GM12878 (cell line): ENCODE results near the gene FNTB. TPM values are rescaled to one million over a fixed set of nuclear protein-coding genes. Genes with fewer than 3 reads are reported as not detected.

Source experiments
- ATF7 ChIP-seq: fragments of 450-650 bp; IDR thresholded peaks from 2 replicates; pipeline ENCODE4 v1.6.1; 2016; ENCODE audit warnings: low read depth, mild to moderate bottlenecking
- BHLHE40 ChIP-seq, 2 experiments: fragments of 450-650 bp in 1 of 2; IDR thresholded peaks; 2 replicates each; pipeline ENCODE4 v1.6.1; 2011 to 2017; ENCODE audit warnings: low read depth in 2 of 2, borderline replicate concordance in 1 of 2, improper control_type of control experiment in 1 of 2, low read length in 1 of 2, mild to moderate bottlenecking in 1 of 2
- CHD4 ChIP-seq: fragments of 200-600 bp; sonication (generic); IDR thresholded peaks from 2 replicates; pipeline ENCODE4 v1.6.1; 2016; ENCODE audit warnings: mild to moderate bottlenecking
- CREM ChIP-seq: IDR thresholded peaks from 2 replicates; pipeline ENCODE4 v1.6.1; 2014; ENCODE audit warnings: antibody characterized with exemption, low read depth
- EP300 ChIP-seq, 2 experiments: fragments of 150-350 bp in 1 of 2; IDR thresholded peaks; 2 replicates each; pipeline ENCODE4 v1.6.1; 2011 to 2012; ENCODE audit warnings: low read depth in 2 of 2, low read length in 2 of 2, borderline replicate concordance in 1 of 2, improper control_type of control experiment in 1 of 2, inconsistent platforms in 1 of 2; ENCODE audit not compliant: control insufficient read depth in 1 of 2
- FOXM1 ChIP-seq: IDR thresholded peaks from 2 replicates; pipeline ENCODE4 v1.6.1; 2012; ENCODE audit warnings: low read depth, mild to moderate bottlenecking, inconsistent platforms, low read length, moderate library complexity
- HCFC1 ChIP-seq: fragments of 150-350 bp; IDR thresholded peaks from 2 replicates; pipeline ENCODE4 v1.6.1; 2014; ENCODE audit warnings: low read length
- IKZF1 ChIP-seq: fragments of 450-650 bp; conservative IDR thresholded peaks from 2 replicates; pipeline ENCODE4 v1.6.1; 2017; ENCODE audit warnings: antibody characterized with exemption, mild to moderate bottlenecking
- NBN ChIP-seq: fragments of 450-650 bp; IDR thresholded peaks from 2 replicates; pipeline ENCODE4 v1.6.1; 2016
- RELA ChIP-seq: fragments of 450-650 bp; IDR thresholded peaks from 2 replicates; pipeline ENCODE4 v1.8.0; 2014; ENCODE audit warnings: borderline replicate concordance; ENCODE audit not compliant: partially characterized antibody
- polyA plus RNA-seq, 11 experiments: library from polyadenylated mRNA; depleted of rRNA in 4 of 11; unstranded in 6 of 11; stranded (reverse) in 5 of 11; fragments of >200 nt; fragmentation: Nextera tagmentation in 4 of 11; fragmentation: Illumina TruSeq in 1 of 11; extraction: Ambion mirVana in 4 of 11; extraction: Trizol in 1 of 11; gene quantifications; 1 replicate in 1 of 11; 2 replicates in 10 of 11; pipeline versions ENCODE4 v1.2.1 to v1.2.3, GENCODE V29; 2011 to 2016; ENCODE audit warnings: inconsistent platforms in 2 of 11, missing spikeins in 2 of 11, low read depth in 1 of 11
- total RNA-seq, 4 experiments: library from RNA; depleted of rRNA in 3 of 4; stranded (reverse); fragments of >200 nt in 3 of 4; fragmentation: Illumina TruSeq in 1 of 4; extraction: Trizol in 1 of 4; gene quantifications; 2 replicates each; pipeline versions ENCODE4 v1.2.1 to v1.2.3, GENCODE V29; 2013 to 2021
- TF ChIP-seq, protein P1 (sequence below): fragments of 450-650 bp; IDR thresholded peaks from 2 replicates; pipeline ENCODE4 v1.6.1; 2017; ENCODE audit warnings: mild to moderate bottlenecking

The FNTB gene
- total and polyA plus RNA-seq, 10 of the 15 experiments (the other 5 are each of a cell fraction or from before 2014, with no cell fraction given), result 10.4 to 25.1 (median 16.7) TPM

DNA sequence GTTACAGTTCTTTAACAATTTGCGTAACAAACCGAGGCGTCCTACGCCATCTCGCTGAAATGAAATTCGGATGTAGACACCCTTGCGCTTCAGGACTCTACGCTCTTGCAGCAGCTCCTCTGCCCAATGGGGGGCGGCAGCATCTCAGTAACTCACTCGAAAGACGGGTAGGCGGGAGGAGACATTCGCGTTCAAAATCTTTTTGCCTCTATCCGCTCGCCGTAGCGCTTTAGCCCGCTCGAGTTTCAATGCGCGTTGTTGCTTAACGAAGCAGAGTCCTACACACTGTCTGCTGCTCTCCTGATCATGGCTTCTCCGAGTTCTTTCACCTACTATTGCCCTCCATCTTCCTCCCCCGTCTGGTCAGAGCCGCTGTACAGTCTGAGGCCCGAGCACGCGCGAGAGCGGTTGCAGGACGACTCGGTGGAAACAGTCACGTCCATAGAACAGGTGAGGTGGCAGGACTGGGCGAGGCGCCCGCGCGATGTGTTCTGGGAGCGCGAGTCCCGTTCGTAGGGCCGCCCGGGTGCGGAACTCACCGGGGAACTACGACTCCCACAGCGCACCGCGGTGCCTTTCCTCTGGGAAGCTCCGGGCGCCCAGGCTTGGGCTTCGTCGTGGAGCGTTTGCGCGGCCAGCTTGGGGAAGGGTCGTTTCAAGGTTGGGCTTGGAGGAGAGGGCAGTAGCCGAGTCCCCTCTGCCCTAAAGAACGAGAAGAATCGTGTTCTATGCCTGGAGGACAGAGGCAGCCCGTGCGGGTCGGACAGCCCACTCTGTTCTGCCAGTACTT lies at the start of gene FNTB (continued):
- TF ChIP-seq, protein P1, sequence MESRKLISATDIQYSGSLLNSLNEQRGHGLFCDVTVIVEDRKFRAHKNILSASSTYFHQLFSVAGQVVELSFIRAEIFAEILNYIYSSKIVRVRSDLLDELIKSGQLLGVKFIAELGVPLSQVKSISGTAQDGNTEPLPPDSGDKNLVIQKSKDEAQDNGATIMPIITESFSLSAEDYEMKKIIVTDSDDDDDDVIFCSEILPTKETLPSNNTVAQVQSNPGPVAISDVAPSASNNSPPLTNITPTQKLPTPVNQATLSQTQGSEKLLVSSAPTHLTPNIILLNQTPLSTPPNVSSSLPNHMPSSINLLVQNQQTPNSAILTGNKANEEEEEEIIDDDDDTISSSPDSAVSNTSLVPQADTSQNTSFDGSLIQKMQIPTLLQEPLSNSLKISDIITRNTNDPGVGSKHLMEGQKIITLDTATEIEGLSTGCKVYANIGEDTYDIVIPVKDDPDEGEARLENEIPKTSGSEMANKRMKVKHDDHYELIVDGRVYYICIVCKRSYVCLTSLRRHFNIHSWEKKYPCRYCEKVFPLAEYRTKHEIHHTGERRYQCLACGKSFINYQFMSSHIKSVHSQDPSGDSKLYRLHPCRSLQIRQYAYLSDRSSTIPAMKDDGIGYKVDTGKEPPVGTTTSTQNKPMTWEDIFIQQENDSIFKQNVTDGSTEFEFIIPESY, result no peak
- TF ChIP-seq FOXM1 (peak; percentile 41; the same call in 1 of the 2 replicates), RELA (no peak), BHLHE40 (IDR thresholded peaks at IDR 0.05; ENCODE audit: borderline replicate concordance in 1 of 2, low read depth in 2 of 2, low read length in 1 of 2) (peak; percentile 46 to 81; a peak in 2 of 4 replicates), HCFC1 (peak; percentile 90), ATF7 (peak; percentile 76), NBN (peak; percentile 99), CHD4 (no peak), EP300 (IDR thresholded peaks at IDR 0.05; ENCODE audit: borderline replicate concordance in 1 of 2, control insufficient read depth in 1 of 2, low read depth in 2 of 2, low read length in 2 of 2) (no peak), CREM (peak; percentile 69), IKZF1 (peak; percentile 98)
